ENCODE measurements around the gene IRF2. TPM values are rescaled to one million over a fixed set of nuclear protein-coding genes. Genes with fewer than 3 reads are reported as not detected.

IRF2 gene
- total RNA-seq, 3 donors from 2014 or later (not counting 1 experiment from before 2014, with no cell fraction given) = 50.6 to 68.5 (median 59.8) TPM

- Histone ChIP-seq H3K9me3 (ENCODE audit: control insufficient read depth, insufficient read depth, low read length) (no peaks in the 10 kb centered on the region), H3K4me1 (ENCODE audit: control insufficient read depth, insufficient read depth, low read length) (peaks cover 26% of the 10 kb centered on the region), H3K4me3 (ENCODE audit: low read length) (no peak overlapping the region), H3K27me3 (ENCODE audit: control insufficient read depth, insufficient read depth, low read length) (no peaks in the 10 kb centered on the region), H3K27ac (ENCODE audit: low read length) (no peak overlapping the region), H3K36me3 (ENCODE audit: control insufficient read depth, insufficient read depth, low read length) (no peaks in the 10 kb centered on the region)
- no peak for DNase-seq
- H3K4me1 Mint-ChIP-seq = peaks cover 40 to 43% of the 10 kb centered on the region in 2 donors
- intact Hi-C loops (cut with micrococcal nuclease) = loop anchor here (5.0 to 10.0 kb wide), 3 partner anchors 133 to 495 kb away; partner anchors contain the start of gene CENPU
- H3K36me3 Mint-ChIP-seq = peaks cover 7% of the 10 kb centered on the region
- TF ChIP-seq, protein P1, sequence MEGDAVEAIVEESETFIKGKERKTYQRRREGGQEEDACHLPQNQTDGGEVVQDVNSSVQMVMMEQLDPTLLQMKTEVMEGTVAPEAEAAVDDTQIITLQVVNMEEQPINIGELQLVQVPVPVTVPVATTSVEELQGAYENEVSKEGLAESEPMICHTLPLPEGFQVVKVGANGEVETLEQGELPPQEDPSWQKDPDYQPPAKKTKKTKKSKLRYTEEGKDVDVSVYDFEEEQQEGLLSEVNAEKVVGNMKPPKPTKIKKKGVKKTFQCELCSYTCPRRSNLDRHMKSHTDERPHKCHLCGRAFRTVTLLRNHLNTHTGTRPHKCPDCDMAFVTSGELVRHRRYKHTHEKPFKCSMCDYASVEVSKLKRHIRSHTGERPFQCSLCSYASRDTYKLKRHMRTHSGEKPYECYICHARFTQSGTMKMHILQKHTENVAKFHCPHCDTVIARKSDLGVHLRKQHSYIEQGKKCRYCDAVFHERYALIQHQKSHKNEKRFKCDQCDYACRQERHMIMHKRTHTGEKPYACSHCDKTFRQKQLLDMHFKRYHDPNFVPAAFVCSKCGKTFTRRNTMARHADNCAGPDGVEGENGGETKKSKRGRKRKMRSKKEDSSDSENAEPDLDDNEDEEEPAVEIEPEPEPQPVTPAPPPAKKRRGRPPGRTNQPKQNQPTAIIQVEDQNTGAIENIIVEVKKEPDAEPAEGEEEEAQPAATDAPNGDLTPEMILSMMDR (IDR thresholded peaks at IDR 0.05) = no peak
- 77% methylated on average over 9 of the region's 9 CpGs for WGBS (ENCODE audit: insufficient coverage)
- peak overlapping the region; percentile 72 for H3K4me3 Mint-ChIP-seq
- H3K27me3 Mint-ChIP-seq (ENCODE audit: low read depth in 2 of 2) = no peaks in the 10 kb centered on the region
- H3K9me3 Mint-ChIP-seq = no peaks in the 10 kb centered on the region
- no peak for ATAC-seq
- peak overlapping the region; percentile 95 to 99 for H3K27ac Mint-ChIP-seq
Measured at GRCh38 chr4:184477201-184477999, 3.0 kb upstream of the IRF2 start.

GRCh38 chr4:184476695-184477094, 2.3 kb upstream of the IRF2 start:
- no peak overlapping the region for H3K4me3 ChIP-seq (ENCODE audit: low read length)
- no peak overlapping the region for H3K27ac ChIP-seq (ENCODE audit: low read length)
- TF ChIP-seq, protein P1 (IDR thresholded peaks at IDR 0.05) = no peak
- H3K4me1 ChIP-seq (ENCODE audit: control insufficient read depth, insufficient read depth, low read length) = peaks cover 30% of the 10 kb centered on the region
- no peaks in the 10 kb centered on the region for H3K27me3 ChIP-seq (ENCODE audit: control insufficient read depth, insufficient read depth, low read length)
- Mint-ChIP-seq H3K27me3 (ENCODE audit: low read depth in 2 of 2) (no peaks in the 10 kb centered on the region), H3K27ac (peak overlapping the region; percentile 95 to 99), H3K36me3 (peaks cover 7% of the 10 kb centered on the region), H3K4me3 (peak overlapping the region; percentile 72), H3K4me1 (peaks cover 47 to 50% of the 10 kb centered on the region in 2 donors), H3K9me3 (no peaks in the 10 kb centered on the region)
- intact Hi-C loops (cut with micrococcal nuclease) = loop anchor here (5.0 to 10.0 kb wide), 3 partner anchors 132 to 496 kb away; partner anchors contain the start of gene CENPU
- DNase-seq (peak in 1 of 2 donors; percentile 48), ATAC-seq (no peak)
- no peaks in the 10 kb centered on the region for H3K9me3 ChIP-seq (ENCODE audit: control insufficient read depth, insufficient read depth, low read length)
- no peaks in the 10 kb centered on the region for H3K36me3 ChIP-seq (ENCODE audit: control insufficient read depth, insufficient read depth, low read length)
- WGBS (ENCODE audit: insufficient coverage) = 80% methylated on average over 8 of the region's 8 CpGs

GRCh38 chr4:184475498-184475897, 1.1 kb upstream of the IRF2 start:
- Mint-ChIP-seq H3K9me3 (no peaks in the 10 kb centered on the region), H3K4me1 (peaks cover 53 to 56% of the 10 kb centered on the region in 2 donors), H3K4me3 (peak overlapping the region; percentile 99), H3K36me3 (peaks cover 7% of the 10 kb centered on the region), H3K27me3 (ENCODE audit: low read depth in 2 of 2) (no peaks in the 10 kb centered on the region), H3K27ac (peak overlapping the region; percentile 95 to 99)
- Histone ChIP-seq H3K27me3 (ENCODE audit: control insufficient read depth, insufficient read depth, low read length) (no peaks in the 10 kb centered on the region), H3K4me3 (ENCODE audit: low read length) (peak overlapping the region; percentile 99), H3K9me3 (ENCODE audit: control insufficient read depth, insufficient read depth, low read length) (no peaks in the 10 kb centered on the region), H3K27ac (ENCODE audit: low read length) (peak overlapping the region; percentile 97), H3K36me3 (ENCODE audit: control insufficient read depth, insufficient read depth, low read length) (no peaks in the 10 kb centered on the region), H3K4me1 (ENCODE audit: control insufficient read depth, insufficient read depth, low read length) (peaks cover 30% of the 10 kb centered on the region)
- TF ChIP-seq, protein P1 (IDR thresholded peaks at IDR 0.05) = no peak
- DNase-seq (no peak), ATAC-seq (no peak)
- intact Hi-C loops (cut with micrococcal nuclease) = loop anchor here (2.0 to 10.0 kb wide), 4 partner anchors 131 to 497 kb away; partner anchors contain the start of gene CENPU
- 0% methylated on average over 2 of the region's 6 CpGs for WGBS (ENCODE audit: insufficient coverage)
